Uterus (tissue), 2 donors: Measurements from ENCODE around the gene KRTAP10-3.

Experiments
- CTCF ChIP-seq, 4 experiments: fragments of 200-600 bp in 2 of 4; fragments of 450-650 bp in 2 of 4; sonication (generic) in 2 of 4; IDR thresholded peaks; one replicate each; pipeline ENCODE4 v1.5.1; 2016 to 2019; ENCODE audit warnings: antibody characterized with exemption in 4 of 4, mild to moderate bottlenecking in 2 of 4, moderate library complexity in 1 of 4
- POLR2A ChIP-seq, 2 donors: fragments of 450-650 bp; IDR thresholded peaks; one replicate each; pipeline ENCODE4 v1.6.1; 2016; ENCODE audit warnings: antibody characterized with exemption in 2 of 2, mild to moderate bottlenecking in 1 of 2, moderate library complexity in 1 of 2

GRCh38 chr21:44511219-44511937 lies 47.2 kb downstream of the KRTAP10-3 start:
- TF ChIP-seq POLR2A (IDR thresholded peaks at IDR 0.05) (no peak), CTCF (IDR thresholded peaks at IDR 0.05) (no peak)
